ENCODE measurements around the gene DGCR8.

DNA sequence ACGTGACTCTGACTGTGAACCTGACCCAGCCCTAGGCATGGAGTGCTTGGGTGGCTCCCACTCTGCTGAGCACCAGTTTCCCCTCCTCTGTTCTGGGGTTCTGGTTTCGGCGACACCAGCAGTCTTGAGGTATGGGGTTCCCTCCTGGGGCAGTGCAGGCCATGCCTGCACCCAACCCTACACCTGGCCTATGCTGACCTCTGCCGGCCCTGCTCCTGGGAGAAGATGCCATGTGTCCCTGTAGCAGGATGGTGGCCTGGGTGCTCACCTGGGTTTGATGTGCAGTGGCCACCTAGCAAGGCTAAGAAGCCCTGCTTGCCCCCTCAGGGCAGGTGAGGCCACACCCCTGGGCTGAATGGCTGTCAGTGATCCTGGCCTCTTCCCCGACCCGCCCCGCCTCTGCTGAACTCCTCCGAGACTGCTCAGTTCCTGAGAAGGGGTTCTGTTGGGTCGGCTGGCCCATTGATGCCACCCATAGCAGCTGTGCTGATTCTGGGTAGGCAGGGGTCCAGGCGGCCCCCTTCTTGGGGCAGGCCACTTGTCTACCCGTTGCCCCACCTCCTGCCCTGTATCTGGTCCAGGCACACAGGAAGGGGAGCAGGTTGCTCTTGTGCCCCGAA is 54.0 kb downstream of the DGCR8 start:
- TF ChIP-seq, protein P1, sequence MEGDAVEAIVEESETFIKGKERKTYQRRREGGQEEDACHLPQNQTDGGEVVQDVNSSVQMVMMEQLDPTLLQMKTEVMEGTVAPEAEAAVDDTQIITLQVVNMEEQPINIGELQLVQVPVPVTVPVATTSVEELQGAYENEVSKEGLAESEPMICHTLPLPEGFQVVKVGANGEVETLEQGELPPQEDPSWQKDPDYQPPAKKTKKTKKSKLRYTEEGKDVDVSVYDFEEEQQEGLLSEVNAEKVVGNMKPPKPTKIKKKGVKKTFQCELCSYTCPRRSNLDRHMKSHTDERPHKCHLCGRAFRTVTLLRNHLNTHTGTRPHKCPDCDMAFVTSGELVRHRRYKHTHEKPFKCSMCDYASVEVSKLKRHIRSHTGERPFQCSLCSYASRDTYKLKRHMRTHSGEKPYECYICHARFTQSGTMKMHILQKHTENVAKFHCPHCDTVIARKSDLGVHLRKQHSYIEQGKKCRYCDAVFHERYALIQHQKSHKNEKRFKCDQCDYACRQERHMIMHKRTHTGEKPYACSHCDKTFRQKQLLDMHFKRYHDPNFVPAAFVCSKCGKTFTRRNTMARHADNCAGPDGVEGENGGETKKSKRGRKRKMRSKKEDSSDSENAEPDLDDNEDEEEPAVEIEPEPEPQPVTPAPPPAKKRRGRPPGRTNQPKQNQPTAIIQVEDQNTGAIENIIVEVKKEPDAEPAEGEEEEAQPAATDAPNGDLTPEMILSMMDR (IDR thresholded peaks at IDR 0.05) = no peak
- no peak for TF ChIP-seq POLR2A (IDR thresholded peaks at IDR 0.05)

All from right lobe of liver (tissue), 4 donors.